MM.1S (cell line): ENCODE measurements around the gene KANK4.

Experiments
- DNase-seq: peaks from one replicate; pipeline ENCODE4 v3.0.0-alpha.2; 2015
- H2AFZ ChIP-seq: fragments of 300-600 bp; sonication (generic); 2 replicates; pipeline ENCODE4 v1.6.0; 2016; ENCODE audit warnings: antibody characterized with exemption, low read length
- H3F3A ChIP-seq: fragments of 300-600 bp; sonication (generic); 2 replicates; pipeline ENCODE4 v1.6.1; 2016; ENCODE audit warnings: mild to moderate bottlenecking, antibody characterized with exemption, low read length, moderate library complexity, mixed read lengths; ENCODE audit not compliant: insufficient read depth
- H3K27ac ChIP-seq: fragments of 300-600 bp; sonication (generic); 2 replicates; pipeline ENCODE4 v1.5.1; 2016; ENCODE audit warnings: mild to moderate bottlenecking, low read length
- H3K27me3 ChIP-seq: fragments of 300-600 bp; sonication (generic); replicated peaks from 2 replicates; pipeline ENCODE4 v1.6.0; 2016; ENCODE audit warnings: low read length; ENCODE audit not compliant: insufficient read depth
- H3K36me3 ChIP-seq: fragments of 300-600 bp; sonication (generic); replicated peaks from 2 replicates; pipeline ENCODE4 v1.6.1; 2016; ENCODE audit warnings: mild to moderate bottlenecking, low read length, mixed read lengths; ENCODE audit not compliant: insufficient read depth
- H3K4me1 ChIP-seq: fragments of 300-600 bp; sonication (generic); 2 replicates; pipeline ENCODE4 v1.6.1; 2016; ENCODE audit warnings: low read length, mixed read lengths
- H3K4me2 ChIP-seq: fragments of 300-600 bp; sonication (generic); 2 replicates; pipeline ENCODE4 v1.6.0; 2016; ENCODE audit warnings: low read depth, low read length
- H3K4me3 ChIP-seq: fragments of 300-600 bp; sonication (generic); 2 replicates; pipeline ENCODE4 v1.5.1; 2016; ENCODE audit warnings: low read length, mixed read lengths
- H3K79me2 ChIP-seq: fragments of 300-600 bp; sonication (generic); 2 replicates; pipeline ENCODE4 v1.6.1; 2016; ENCODE audit warnings: mixed run types, low read length, mixed read lengths
- H3K9ac ChIP-seq: fragments of 300-600 bp; sonication (generic); 2 replicates; pipeline ENCODE4 v1.6.1; 2016; ENCODE audit warnings: low read length, mixed read lengths
- H3K9me2 ChIP-seq: fragments of 300-600 bp; sonication (generic); replicated peaks from 2 replicates; pipeline ENCODE4 v1.6.1; 2016; ENCODE audit warnings: mild to moderate bottlenecking, low read length, mixed read lengths; ENCODE audit not compliant: insufficient read depth
- H3K9me3 ChIP-seq: fragments of 300-600 bp; sonication (generic); replicated peaks from 2 replicates; pipeline ENCODE4 v1.6.1; 2016; ENCODE audit warnings: mild to moderate bottlenecking, low read length, mixed read lengths; ENCODE audit not compliant: insufficient read depth
- H4K20me1 ChIP-seq: fragments of 300-600 bp; sonication (generic); 2 replicates; pipeline ENCODE4 v1.6.1; 2016; ENCODE audit warnings: mild to moderate bottlenecking, low read length, moderate library complexity, mixed read lengths; ENCODE audit not compliant: insufficient read depth
- CTCF ChIP-seq: fragments of 300-600 bp; sonication (generic); IDR thresholded peaks from 2 replicates; pipeline ENCODE4 v1.5.1; 2016; ENCODE audit warnings: antibody characterized with exemption, low read length, mixed read lengths
- EZH2 ChIP-seq: fragments of 300-600 bp; sonication (generic); optimal IDR thresholded peaks from 2 replicates; pipeline ENCODE3; 2017; ENCODE audit warnings: low read depth, mild to moderate bottlenecking, antibody characterized with exemption, low read length, mixed read lengths
- EZH2phosphoT487 ChIP-seq: fragments of 300-600 bp; sonication (generic); IDR thresholded peaks from 2 replicates; pipeline ENCODE4 v1.6.1; 2018; ENCODE audit warnings: antibody characterized with exemption, low read length

The KANK4 gene

GRCh38 chr1:62271948-62272728, 47.1 kb downstream of the KANK4 start:
- Histone ChIP-seq H2AFZ (no peak overlapping the region), H3F3A (no peaks in the 10 kb centered on the region), H3K27me3 (no peaks in the 10 kb centered on the region), H3K4me1 (no peaks in the 10 kb centered on the region), H3K9me2 (no peaks in the 10 kb centered on the region), H3K79me2 (no peaks in the 10 kb centered on the region), H3K9me3 (no peaks in the 10 kb centered on the region), H3K36me3 (no peaks in the 10 kb centered on the region), H4K20me1 (no peaks in the 10 kb centered on the region), H3K27ac (no peak overlapping the region), H3K4me2 (no peak overlapping the region), H3K9ac (no peak overlapping the region), H3K4me3 (no peak overlapping the region)
- TF ChIP-seq CTCF (no peak), EZH2phosphoT487 (no peak), EZH2 (no peak)
- DNase-seq = no peak

- H3K9ac ChIP-seq = no peak overlapping the region
- TF ChIP-seq EZH2 = no peak
- no peak for TF ChIP-seq CTCF
- TF ChIP-seq EZH2phosphoT487 = no peak
- H3K36me3 ChIP-seq = no peaks in the 10 kb centered on the region
- no peak overlapping the region for H2AFZ ChIP-seq
- no peak for DNase-seq
- H3K9me2 ChIP-seq = no peaks in the 10 kb centered on the region
- no peak overlapping the region for H3K4me3 ChIP-seq
- no peaks in the 10 kb centered on the region for H3K9me3 ChIP-seq
- H3K4me2 ChIP-seq = no peak overlapping the region
- no peaks in the 10 kb centered on the region for H3F3A ChIP-seq
- no peaks in the 10 kb centered on the region for H4K20me1 ChIP-seq
- no peak overlapping the region for H3K27ac ChIP-seq
- H3K27me3 ChIP-seq = no peaks in the 10 kb centered on the region
- no peaks in the 10 kb centered on the region for H3K4me1 ChIP-seq
- no peaks in the 10 kb centered on the region for H3K79me2 ChIP-seq
These were observed 48.1 kb downstream of the KANK4 start for GRCh38 chr1:62271134-62271533.

GRCh38 chr1:62269851-62270495, 49.3 kb downstream of the KANK4 start:
- no peaks in the 10 kb centered on the region for H3F3A ChIP-seq
- TF ChIP-seq CTCF = no peak
- no peak for TF ChIP-seq EZH2phosphoT487
- no peak for TF ChIP-seq EZH2
- no peak overlapping the region for H3K9ac ChIP-seq
- no peaks in the 10 kb centered on the region for H3K79me2 ChIP-seq
- H2AFZ ChIP-seq = no peak overlapping the region
- no peaks in the 10 kb centered on the region for H3K36me3 ChIP-seq
- H3K9me2 ChIP-seq = no peaks in the 10 kb centered on the region
- H3K4me1 ChIP-seq = no peaks in the 10 kb centered on the region
- no peaks in the 10 kb centered on the region for H3K9me3 ChIP-seq
- H3K27me3 ChIP-seq = no peaks in the 10 kb centered on the region
- no peak for DNase-seq
- no peak overlapping the region for H3K4me2 ChIP-seq
- no peaks in the 10 kb centered on the region for H4K20me1 ChIP-seq
- H3K27ac ChIP-seq = no peak overlapping the region
- no peak overlapping the region for H3K4me3 ChIP-seq
